Measurements from ENCODE around the gene ADH4.

GRCh38 chr4:99077177-99077576 is 66.9 kb downstream of the ADH4 start:
- TF ChIP-seq PATZ1 (CRISPR knock-in tag; IDR thresholded peaks at IDR 0.05; ENCODE audit: borderline replicate concordance) (no peak), ZNF565 (CRISPR knock-in tag; conservative IDR thresholded peaks at IDR 0.05; ENCODE audit: low read depth) (no peak), CREB5 (CRISPR knock-in tag; IDR thresholded peaks at IDR 0.05; ENCODE audit: low read depth) (no peak), ZFP30 (CRISPR knock-in tag; IDR thresholded peaks at IDR 0.05) (no peak), ZFP3 (CRISPR knock-in tag; IDR thresholded peaks at IDR 0.05) (no peak), OSR1 (CRISPR knock-in tag; IDR thresholded peaks at IDR 0.05) (no peak), ZNF8 (CRISPR knock-in tag; IDR thresholded peaks at IDR 0.05) (no peak), RARB (CRISPR knock-in tag; IDR thresholded peaks at IDR 0.05) (no peak), TOX (CRISPR knock-in tag; IDR thresholded peaks at IDR 0.05; ENCODE audit: borderline replicate concordance) (no peak), ARNTL (CRISPR knock-in tag; IDR thresholded peaks at IDR 0.05; ENCODE audit: borderline replicate concordance, low read depth) (no peak), ESRRG (CRISPR knock-in tag; IDR thresholded peaks at IDR 0.05) (no peak), ISL1 (CRISPR knock-in tag; IDR thresholded peaks at IDR 0.05) (no peak), SNAI2 (CRISPR knock-in tag; IDR thresholded peaks at IDR 0.05) (no peak), TSHZ2 (CRISPR knock-in tag; IDR thresholded peaks at IDR 0.05) (no peak)

All from SK-N-SH treated with all-trans-retinoic acid at 6 μM for 48 hours (cell line).